ENCODE results near the gene GNB1. TPM values are rescaled to one million over a fixed set of nuclear protein-coding genes. Genes with fewer than 3 reads are reported as not detected.
"Not testable (repeated sequence)": the region's sequence is repeated elsewhere in the genome, so short reads cannot be mapped to it uniquely, and the experiment has no call there.

GNB1 gene
- total and polyA plus RNA-seq, 10 of the 15 experiments (the other 5 are each of a cell fraction or from before 2014, with no cell fraction given): 23.0 to 392 (median 93.9) TPM

GRCh38 chr1:1937061-1937460 lies 46.2 kb upstream of the GNB1 start:
- TF ChIP-seq, protein P1, sequence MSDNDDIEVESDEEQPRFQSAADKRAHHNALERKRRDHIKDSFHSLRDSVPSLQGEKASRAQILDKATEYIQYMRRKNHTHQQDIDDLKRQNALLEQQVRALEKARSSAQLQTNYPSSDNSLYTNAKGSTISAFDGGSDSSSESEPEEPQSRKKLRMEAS (IDR thresholded peaks at IDR 0.05; ENCODE audit: low read depth, low read length): no peak
- TF ChIP-seq STAT1 (conservative IDR thresholded peaks at IDR 0.05): no peak
- TF ChIP-seq CBFB (IDR thresholded peaks at IDR 0.05; ENCODE audit: low read depth): no peak
- TF ChIP-seq POLR2A (IDR thresholded peaks at IDR 0.05; ENCODE audit: low read depth, low read length): no peak
- TF ChIP-seq RB1 (IDR thresholded peaks at IDR 0.05; ENCODE audit: borderline replicate concordance): no peak
- no peak for TF ChIP-seq SREBF1 (IDR thresholded peaks at IDR 0.05; ENCODE audit: low read length)
- no peak for TF ChIP-seq NR2F1 (conservative IDR thresholded peaks at IDR 0.05)
- TF ChIP-seq, protein P2, sequence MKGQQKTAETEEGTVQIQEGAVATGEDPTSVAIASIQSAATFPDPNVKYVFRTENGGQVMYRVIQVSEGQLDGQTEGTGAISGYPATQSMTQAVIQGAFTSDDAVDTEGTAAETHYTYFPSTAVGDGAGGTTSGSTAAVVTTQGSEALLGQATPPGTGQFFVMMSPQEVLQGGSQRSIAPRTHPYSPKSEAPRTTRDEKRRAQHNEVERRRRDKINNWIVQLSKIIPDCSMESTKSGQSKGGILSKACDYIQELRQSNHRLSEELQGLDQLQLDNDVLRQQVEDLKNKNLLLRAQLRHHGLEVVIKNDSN (IDR thresholded peaks at IDR 0.05; ENCODE audit: borderline replicate concordance, extremely low read length, insufficient read depth, low read depth, low read length): no peak
- no peak for TF ChIP-seq BHLHE40 (IDR thresholded peaks at IDR 0.05; ENCODE audit: borderline replicate concordance in 1 of 2, low read depth in 2 of 2, low read length in 1 of 2)
- TF ChIP-seq, protein P3, sequence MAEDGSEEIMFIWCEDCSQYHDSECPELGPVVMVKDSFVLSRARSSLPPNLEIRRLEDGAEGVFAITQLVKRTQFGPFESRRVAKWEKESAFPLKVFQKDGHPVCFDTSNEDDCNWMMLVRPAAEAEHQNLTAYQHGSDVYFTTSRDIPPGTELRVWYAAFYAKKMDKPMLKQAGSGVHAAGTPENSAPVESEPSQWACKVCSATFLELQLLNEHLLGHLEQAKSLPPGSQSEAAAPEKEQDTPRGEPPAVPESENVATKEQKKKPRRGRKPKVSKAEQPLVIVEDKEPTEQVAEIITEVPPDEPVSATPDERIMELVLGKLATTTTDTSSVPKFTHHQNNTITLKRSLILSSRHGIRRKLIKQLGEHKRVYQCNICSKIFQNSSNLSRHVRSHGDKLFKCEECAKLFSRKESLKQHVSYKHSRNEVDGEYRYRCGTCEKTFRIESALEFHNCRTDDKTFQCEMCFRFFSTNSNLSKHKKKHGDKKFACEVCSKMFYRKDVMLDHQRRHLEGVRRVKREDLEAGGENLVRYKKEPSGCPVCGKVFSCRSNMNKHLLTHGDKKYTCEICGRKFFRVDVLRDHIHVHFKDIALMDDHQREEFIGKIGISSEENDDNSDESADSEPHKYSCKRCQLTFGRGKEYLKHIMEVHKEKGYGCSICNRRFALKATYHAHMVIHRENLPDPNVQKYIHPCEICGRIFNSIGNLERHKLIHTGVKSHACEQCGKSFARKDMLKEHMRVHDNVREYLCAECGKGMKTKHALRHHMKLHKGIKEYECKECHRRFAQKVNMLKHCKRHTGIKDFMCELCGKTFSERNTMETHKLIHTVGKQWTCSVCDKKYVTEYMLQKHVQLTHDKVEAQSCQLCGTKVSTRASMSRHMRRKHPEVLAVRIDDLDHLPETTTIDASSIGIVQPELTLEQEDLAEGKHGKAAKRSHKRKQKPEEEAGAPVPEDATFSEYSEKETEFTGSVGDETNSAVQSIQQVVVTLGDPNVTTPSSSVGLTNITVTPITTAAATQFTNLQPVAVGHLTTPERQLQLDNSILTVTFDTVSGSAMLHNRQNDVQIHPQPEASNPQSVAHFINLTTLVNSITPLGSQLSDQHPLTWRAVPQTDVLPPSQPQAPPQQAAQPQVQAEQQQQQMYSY (CRISPR knock-in tag; IDR thresholded peaks at IDR 0.05): no peak
- no peak for TF ChIP-seq POLR2AphosphoS5 (IDR thresholded peaks at IDR 0.05; ENCODE audit: low read length)
- TF ChIP-seq RUNX3 (IDR thresholded peaks at IDR 0.05; ENCODE audit: low read length): no peak
- TF ChIP-seq JUND (IDR thresholded peaks at IDR 0.05; ENCODE audit: low read depth, low read length): no peak
- in situ Hi-C loops (cut with MboI) (no loop called here), intact Hi-C loops (cut with micrococcal nuclease; ENCODE audit: unreplicated experiment) (no loop called here)
- ATAC-seq (no peak), DNase-seq (ENCODE audit: low read depth, low spot score) (no peak), FAIRE-seq (no peak)
- no TSS peak for BruUV-seq (replicated peaks)
- Histone ChIP-seq H4K20me1 (ENCODE audit: control insufficient read depth, insufficient read depth) (no peaks in the 10 kb centered on the region), H2AFZ (ENCODE audit: control insufficient read depth, low read depth, low read length) (no peak overlapping the region), H3K4me3 (no peak overlapping the region), H3K9ac (ENCODE audit: control insufficient read depth, insufficient read depth, low read length) (no peak overlapping the region), H3K36me3 (ENCODE audit: control insufficient read depth in 2 of 2, insufficient read depth in 2 of 2, low read length in 1 of 2) (no peaks in the 10 kb centered on the region), H3K79me2 (ENCODE audit: control insufficient read depth, insufficient read depth, low read length) (no peaks in the 10 kb centered on the region), H3K27me3 (replicated peaks in 1 of 2; ENCODE audit: control insufficient read depth in 2 of 2, insufficient read depth in 2 of 2, low read length in 1 of 2) (no peaks in the 10 kb centered on the region), H3K9me3 (replicated peaks; ENCODE audit: control insufficient read depth, insufficient read depth, low read length) (peaks cover 5% of the 10 kb centered on the region; the same call in 2 of the 3 replicates), H3K4me1 (ENCODE audit: control insufficient read depth, insufficient read depth, low read length) (no peaks in the 10 kb centered on the region), H3K27ac (ENCODE audit: control insufficient read depth, insufficient read depth) (no peak overlapping the region), H3K4me2 (ENCODE audit: control insufficient read depth, insufficient read depth) (no peak overlapping the region)
- SMC1A ChIA-PET (ENCODE audit: uncharacterized antibody, unreplicated experiment): no interaction called here
- WGBS (ENCODE audit: insufficient coverage, insufficient replicate concordance, low lambda C conversion rate, missing lambda C conversion rate): 65% methylated on average over 15 of the region's 15 CpGs
- POLR2A ChIA-PET: no interaction called here
- CTCF ChIA-PET: no interaction called here
- RAD21 ChIA-PET (ENCODE audit: unreplicated experiment): no interaction called here

DNA sequence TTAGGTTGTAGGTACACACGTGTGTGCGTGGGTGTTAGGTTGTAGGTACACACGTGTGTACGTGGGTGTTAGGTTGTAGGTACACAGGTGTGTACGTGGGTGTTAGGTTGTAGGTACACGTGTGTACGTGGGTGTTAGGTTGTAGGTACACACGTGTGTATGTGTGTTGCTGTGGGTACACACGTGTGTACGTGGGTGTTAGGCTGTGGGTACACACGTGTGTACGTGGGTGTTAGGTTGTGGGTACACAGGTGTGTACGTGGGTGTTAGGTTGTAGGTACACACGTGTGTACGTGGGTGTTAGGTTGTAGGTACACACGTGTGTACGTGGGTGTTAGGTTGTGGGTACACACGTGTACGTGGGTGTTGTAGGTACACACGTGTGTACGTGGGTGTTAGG lies 44.0 kb upstream of the GNB1 start:
- 66% methylated on average over 19 of the region's 21 CpGs for WGBS (ENCODE audit: insufficient coverage, insufficient replicate concordance, low lambda C conversion rate, missing lambda C conversion rate)
- intact Hi-C loops (cut with micrococcal nuclease; ENCODE audit: unreplicated experiment); BruUV-seq (replicated peaks); H3K4me1 ChIP-seq (ENCODE audit: control insufficient read depth, insufficient read depth, low read length); RAD21 ChIA-PET (ENCODE audit: unreplicated experiment); CTCF ChIA-PET; H3K27me3 ChIP-seq (replicated peaks in 1 of 2; ENCODE audit: control insufficient read depth in 2 of 2, insufficient read depth in 2 of 2, low read length in 1 of 2); POLR2A ChIA-PET; H4K20me1 ChIP-seq (ENCODE audit: control insufficient read depth, insufficient read depth); in situ Hi-C loops (cut with MboI); DNase-seq (ENCODE audit: low read depth, low spot score); H3K4me2 ChIP-seq (ENCODE audit: control insufficient read depth, insufficient read depth); ATAC-seq; SMC1A ChIA-PET (ENCODE audit: uncharacterized antibody, unreplicated experiment); H3K79me2 ChIP-seq (ENCODE audit: control insufficient read depth, insufficient read depth, low read length); H3K9ac ChIP-seq (ENCODE audit: control insufficient read depth, insufficient read depth, low read length); H3K4me3 ChIP-seq; H2AFZ ChIP-seq (ENCODE audit: control insufficient read depth, low read depth, low read length); FAIRE-seq; H3K9me3 ChIP-seq (replicated peaks; ENCODE audit: control insufficient read depth, insufficient read depth, low read length); H3K27ac ChIP-seq (ENCODE audit: control insufficient read depth, insufficient read depth); H3K36me3 ChIP-seq (ENCODE audit: control insufficient read depth in 2 of 2, insufficient read depth in 2 of 2, low read length in 1 of 2): not testable (repeated sequence)

All from GM12878 (cell line).